ENCODE measurements around the gene FKBP5. TPM values are rescaled to one million over a fixed set of nuclear protein-coding genes. Genes with fewer than 3 reads are reported as not detected.
"Not testable (repeated sequence)": the region's sequence is repeated elsewhere in the genome, so short reads cannot be mapped to it uniquely, and the experiment has no call there.

Gene FKBP5
- total and polyA plus RNA-seq, 9 donors, result 36.2 to 231 (median 142) TPM

GRCh38 chr6:35576682-35577081 is 112.0 kb downstream of the FKBP5 start:
- Histone ChIP-seq H3K36me3 (no peaks in the 10 kb centered on the region), H3K27me3 (no peaks in the 10 kb centered on the region), H3K27ac (no peak overlapping the region), H3K4me3 (no peak overlapping the region), H3K4me1 (ENCODE audit: insufficient read depth) (no peaks in the 10 kb centered on the region), H3K9me3 (no peaks in the 10 kb centered on the region)
- TF ChIP-seq CTCF (IDR thresholded peaks at IDR 0.05) (no peak), POLR2A (IDR thresholded peaks at IDR 0.05) (no peak), EP300 (IDR thresholded peaks at IDR 0.05) (no peak)
- WGBS, 3 donors, result 86 to 89% (median 87%) methylated on average over 8 to 9 of the region's 9 CpGs
- intact Hi-C loops (cut with DNase I), result loop anchor here in 1 of 4 donors (10.0 kb wide), 1 partner anchor 52 kb away; no protein-coding TSS in a partner anchor
- no peak for DNase-seq

- H3K9me3 ChIP-seq, result no peaks in the 10 kb centered on the region
- intact Hi-C loops (cut with DNase I), result loop anchor here in 1 of 4 donors (10.0 kb wide), 1 partner anchor 49 kb away; no protein-coding TSS in a partner anchor
- H3K27me3 ChIP-seq, result no peaks in the 10 kb centered on the region
- 55 to 72% (median 69%) methylated on average over 3 of the region's 3 CpGs for WGBS, 3 donors
- no peaks in the 10 kb centered on the region for H3K36me3 ChIP-seq
- no peak overlapping the region for H3K27ac ChIP-seq
- no peak overlapping the region for H3K4me3 ChIP-seq
- H3K4me1 ChIP-seq (ENCODE audit: insufficient read depth), result peaks cover 2% of the 10 kb centered on the region
- DNase-seq, result no peak
- TF ChIP-seq CTCF (IDR thresholded peaks at IDR 0.05) (no peak), EP300 (IDR thresholded peaks at IDR 0.05) (no peak), POLR2A (IDR thresholded peaks at IDR 0.05) (no peak)
These were observed 115.1 kb downstream of the FKBP5 start for GRCh38 chr6:35573495-35574110.

GRCh38 chr6:35570885-35571330 is 117.8 kb downstream of the FKBP5 start:
- not testable (repeated sequence) for H3K4me3 ChIP-seq; DNase-seq; H3K9me3 ChIP-seq; H3K27me3 ChIP-seq; H3K27ac ChIP-seq; H3K4me1 ChIP-seq (ENCODE audit: insufficient read depth); H3K36me3 ChIP-seq
- 34 to 66% (median 42%) methylated on average over 2 of the region's 2 CpGs for WGBS, 3 donors
- intact Hi-C loops (cut with DNase I), result loop anchor here in 1 of 4 donors (10.0 kb wide), 1 partner anchor 46 kb away; no protein-coding TSS in a partner anchor

GRCh38 chr6:35569011-35569461 is 119.7 kb downstream of the FKBP5 start:
- no peak overlapping the region for H3K27ac ChIP-seq

GRCh38 chr6:35566794-35567193 is 121.9 kb downstream of the FKBP5 start:
- no peak overlapping the region for H3K27ac ChIP-seq
- no peaks in the 10 kb centered on the region for H3K27me3 ChIP-seq
- no peaks in the 10 kb centered on the region for H3K9me3 ChIP-seq
- TF ChIP-seq CTCF (IDR thresholded peaks at IDR 0.05), result no peak
- TF ChIP-seq EP300 (IDR thresholded peaks at IDR 0.05), result no peak
- TF ChIP-seq POLR2A (IDR thresholded peaks at IDR 0.05), result no peak
- 21 to 52% (median 27%) methylated on average over 8 of the region's 8 CpGs for WGBS, 3 donors
- peaks cover 11% of the 10 kb centered on the region for H3K4me1 ChIP-seq (ENCODE audit: insufficient read depth)
- intact Hi-C loops (cut with DNase I), result no loop called here
- H3K4me3 ChIP-seq, result no peak overlapping the region
- no peak for DNase-seq
- no peaks in the 10 kb centered on the region for H3K36me3 ChIP-seq

More at GRCh38 chr6:35569011-35569461, 119.7 kb downstream of the FKBP5 start:
- no peaks in the 10 kb centered on the region for H3K9me3 ChIP-seq
- TF ChIP-seq POLR2A (IDR thresholded peaks at IDR 0.05) (no peak), EP300 (IDR thresholded peaks at IDR 0.05) (no peak)
- H3K27me3 ChIP-seq, result no peaks in the 10 kb centered on the region
- H3K36me3 ChIP-seq, result no peaks in the 10 kb centered on the region
- DNase-seq, result peak in 2 of 5 donors; percentile 45 to 58
- intact Hi-C loops (cut with DNase I), result no loop called here
- no peak overlapping the region for H3K4me3 ChIP-seq
- 72 to 83% (median 76%) methylated on average over 5 of the region's 5 CpGs for WGBS, 3 donors
- H3K4me1 ChIP-seq (ENCODE audit: insufficient read depth), result peaks cover 4% of the 10 kb centered on the region

Measured in ovary (tissue), 9 donors.